ENCODE measurements around the gene TMEM11. TPM values are rescaled to one million over a fixed set of nuclear protein-coding genes. Genes with fewer than 3 reads are reported as not detected.

Gene TMEM11
- total RNA-seq, 2 donors from 2014 or later = 28.6 to 44.8 TPM

GRCh38 chr17:21252796-21253645 lies 39.1 kb upstream of the TMEM11 start, which contains the start of gene NATD1:
Gene NATD1 (minus strand): TSS chr17:21253410. CDS start chr17:21253264, 146 bp downstream.
- TF ChIP-seq CTCF (IDR thresholded peaks at IDR 0.05) = no peak
- Histone ChIP-seq H3K4me3 (peak within 1 kb of the TSS; percentile 33), H3K9ac (ENCODE audit: low read depth in 2 of 2, low read length in 2 of 2) (peak within 1 kb of the TSS; percentile 47 to 71), H3K27me3 (no peaks in the 10 kb centered on the region), H3K27ac (no peak within 1 kb of the TSS), H3K36me3 (no peaks in the 10 kb centered on the region), H3K4me1 (peaks cover 4% of the 10 kb centered on the region), H3K9me3 (no peaks in the 10 kb centered on the region)
- intact Hi-C loops (cut with DNase I) = no loop called here
- DNase-seq = peak; percentile 81

- H3K9me3 ChIP-seq = no peaks in the 10 kb centered on the region
- peak overlapping the region; percentile 47 to 71 for H3K9ac ChIP-seq (ENCODE audit: low read depth in 2 of 2, low read length in 2 of 2)
- DNase-seq = no peak
- H3K4me1 ChIP-seq = peaks cover 4% of the 10 kb centered on the region
- intact Hi-C loops (cut with DNase I) = no loop called here
- peak overlapping the region; percentile 33 for H3K4me3 ChIP-seq
- H3K36me3 ChIP-seq = no peaks in the 10 kb centered on the region
- H3K27me3 ChIP-seq = no peaks in the 10 kb centered on the region
- TF ChIP-seq CTCF (IDR thresholded peaks at IDR 0.05) = no peak
- H3K27ac ChIP-seq = no peak overlapping the region
Measured at GRCh38 chr17:21252289-21252795, 38.4 kb upstream of the TMEM11 start.

- Histone ChIP-seq H3K36me3 (no peaks in the 10 kb centered on the region), H3K9ac (ENCODE audit: low read depth in 2 of 2, low read length in 2 of 2) (no peak overlapping the region), H3K27me3 (no peaks in the 10 kb centered on the region), H3K4me3 (no peak overlapping the region), H3K4me1 (peaks cover 4% of the 10 kb centered on the region), H3K27ac (no peak overlapping the region), H3K9me3 (no peaks in the 10 kb centered on the region)
- TF ChIP-seq CTCF (IDR thresholded peaks at IDR 0.05) = no peak
- no peak for DNase-seq
- intact Hi-C loops (cut with DNase I) = no loop called here
Measured at GRCh38 chr17:21251337-21252010, 37.5 kb upstream of the TMEM11 start.

GRCh38 chr17:21250854-21251253 lies 36.9 kb upstream of the TMEM11 start:
- no peak overlapping the region for H3K9ac ChIP-seq (ENCODE audit: low read depth in 2 of 2, low read length in 2 of 2)
- peaks cover 4% of the 10 kb centered on the region for H3K4me1 ChIP-seq
- no peak for DNase-seq
- H3K27ac ChIP-seq = no peak overlapping the region
- no peaks in the 10 kb centered on the region for H3K27me3 ChIP-seq
- H3K36me3 ChIP-seq = no peaks in the 10 kb centered on the region
- no peak overlapping the region for H3K4me3 ChIP-seq
- intact Hi-C loops (cut with DNase I) = no loop called here
- no peaks in the 10 kb centered on the region for H3K9me3 ChIP-seq
- TF ChIP-seq CTCF (IDR thresholded peaks at IDR 0.05) = no peak

- no peak overlapping the region for H3K4me3 ChIP-seq
- intact Hi-C loops (cut with DNase I) = no loop called here
- no peak for TF ChIP-seq CTCF (IDR thresholded peaks at IDR 0.05)
- H3K4me1 ChIP-seq = peaks cover 4% of the 10 kb centered on the region
- no peak overlapping the region for H3K27ac ChIP-seq
- no peaks in the 10 kb centered on the region for H3K27me3 ChIP-seq
- no peak for DNase-seq
- no peak overlapping the region for H3K9ac ChIP-seq (ENCODE audit: low read depth in 2 of 2, low read length in 2 of 2)
- H3K9me3 ChIP-seq = no peaks in the 10 kb centered on the region
- H3K36me3 ChIP-seq = no peaks in the 10 kb centered on the region
Measured at GRCh38 chr17:21249920-21250703, 36.2 kb upstream of the TMEM11 start.
